Smooth muscle cell (in vitro differentiated cells): Measurements from ENCODE around the gene SMARCC2. TPM values are rescaled to one million over a fixed set of nuclear protein-coding genes. Genes with fewer than 3 reads are reported as not detected.

Experiments
- DNase-seq: peaks from one replicate; lab custom pipeline; 2025; ENCODE audit not compliant: unreplicated experiment; lab: John Stamatoyannopoulos, UW
- H2AFZ ChIP-seq: fragments of 200-600 bp; sonication (generic); 2 replicates; pipeline ENCODE4 v1.6.0; 2016; ENCODE audit warnings: antibody characterized with exemption, low read depth, mild to moderate bottlenecking
- H3F3A ChIP-seq: fragments of 200-600 bp; sonication (generic); 2 replicates; pipeline ENCODE4 v1.6.0; 2017; ENCODE audit warnings: antibody characterized with exemption, low read depth
- H3K27ac ChIP-seq: fragments of 200-600 bp; sonication (generic); 2 replicates; pipeline ENCODE4 v1.5.1; 2016; ENCODE audit warnings: low read depth, mild to moderate bottlenecking
- H3K27me3 ChIP-seq: fragments of 200-600 bp; sonication (generic); 2 replicates; pipeline ENCODE4 v1.6.1; 2016; ENCODE audit warnings: low read depth, mild to moderate bottlenecking
- H3K36me3 ChIP-seq: fragments of 200-600 bp; sonication (generic); 2 replicates; pipeline ENCODE4 v1.5.1; 2016; ENCODE audit warnings: low read depth
- H3K4me1 ChIP-seq: fragments of 200-600 bp; sonication (generic); 2 replicates; pipeline ENCODE4 v1.5.1; 2016; ENCODE audit warnings: low read depth
- H3K4me2 ChIP-seq: fragments of 200-600 bp; sonication (generic); 2 replicates; pipeline ENCODE4 v1.6.0; 2016; ENCODE audit warnings: mild to moderate bottlenecking
- H3K4me3 ChIP-seq: fragments of 200-600 bp; sonication (generic); 2 replicates; pipeline ENCODE4 v1.5.1; 2016; ENCODE audit warnings: mild to moderate bottlenecking
- H3K79me2 ChIP-seq: fragments of 200-600 bp; sonication (generic); 2 replicates; pipeline ENCODE4 v1.6.0; 2016; ENCODE audit warnings: low read depth, mild to moderate bottlenecking
- H3K9ac ChIP-seq: fragments of 200-600 bp; sonication (generic); 2 replicates; pipeline ENCODE4 v1.6.0; 2016; ENCODE audit warnings: low read depth
- H3K9me3 ChIP-seq: fragments of 200-600 bp; sonication (generic); replicated peaks from 2 replicates; pipeline ENCODE4 v1.5.1; 2016; ENCODE audit warnings: low read depth
- H4K20me1 ChIP-seq: fragments of 200-600 bp; sonication (generic); 2 replicates; pipeline ENCODE4 v1.6.0; 2016; ENCODE audit warnings: low read depth
- WGBS: methylation state at CpG from one replicate; pipeline ENCODE4 v1.1.7; 2016; ENCODE audit warnings: low lambda C conversion rate; 5-methylcytosine and 5-hydroxymethylcytosine counted together
- polyA plus RNA-seq: library from polyadenylated mRNA; unstranded; fragments of >200 nt; fragmentation: Nextera tagmentation; extraction: Ambion mirVana; gene quantifications from 2 replicates; pipeline ENCODE4 v1.2.1, GENCODE V29; 2016
- total RNA-seq: library from RNA; depleted of rRNA; stranded (reverse); fragments of >200 nt; gene quantifications from 2 replicates; pipeline ENCODE4 v1.2.3, GENCODE V29; 2014
- TF ChIP-seq, protein P1 (sequence below): fragments of 200-600 bp; sonication (generic); IDR thresholded peaks from 2 replicates; pipeline ENCODE4 v1.5.1; 2017; ENCODE audit warnings: borderline replicate concordance, mild to moderate bottlenecking, antibody characterized with exemption; ENCODE audit not compliant: insufficient read depth, poor library complexity, severe bottlenecking

Gene SMARCC2
- total and polyA plus RNA-seq, 2 experiments from 2014 or later = 32.2 to 43.8 TPM

DNA sequence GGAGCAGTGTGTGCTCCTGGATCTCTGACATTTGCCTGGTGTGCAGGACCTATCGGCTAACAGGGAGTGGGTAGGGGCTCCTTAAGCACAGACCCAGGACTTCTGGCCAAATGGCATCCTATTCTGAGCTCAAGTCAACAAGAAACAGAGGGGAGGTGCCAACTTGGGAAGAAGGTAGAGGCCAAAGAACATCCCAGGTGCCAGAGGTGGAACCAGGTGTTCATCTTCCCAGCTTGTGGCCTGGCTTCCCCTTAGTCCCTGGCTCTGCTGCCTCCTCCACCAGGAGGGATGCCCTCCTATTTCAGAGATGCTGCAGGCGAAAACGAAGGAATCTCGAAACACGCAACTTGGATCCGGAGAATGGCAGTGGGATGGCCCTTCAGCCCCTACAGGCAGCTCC is 46.8 kb upstream of the SMARCC2 start:
- no peaks in the 10 kb centered on the region for H3K79me2 ChIP-seq
- no peaks in the 10 kb centered on the region for H3K4me1 ChIP-seq
- no peak overlapping the region for H2AFZ ChIP-seq
- no peak overlapping the region for H3K4me2 ChIP-seq
- H4K20me1 ChIP-seq = peaks cover 36% of the 10 kb centered on the region
- no peaks in the 10 kb centered on the region for H3K9me3 ChIP-seq
- DNase-seq = no peak
- H3F3A ChIP-seq = peaks cover 4% of the 10 kb centered on the region
- 96% methylated on average over 6 of the region's 6 CpGs for WGBS
- H3K4me3 ChIP-seq = no peak overlapping the region
- no peaks in the 10 kb centered on the region for H3K27me3 ChIP-seq
- no peaks in the 10 kb centered on the region for H3K36me3 ChIP-seq
- H3K27ac ChIP-seq = no peak overlapping the region
- TF ChIP-seq, protein P1, sequence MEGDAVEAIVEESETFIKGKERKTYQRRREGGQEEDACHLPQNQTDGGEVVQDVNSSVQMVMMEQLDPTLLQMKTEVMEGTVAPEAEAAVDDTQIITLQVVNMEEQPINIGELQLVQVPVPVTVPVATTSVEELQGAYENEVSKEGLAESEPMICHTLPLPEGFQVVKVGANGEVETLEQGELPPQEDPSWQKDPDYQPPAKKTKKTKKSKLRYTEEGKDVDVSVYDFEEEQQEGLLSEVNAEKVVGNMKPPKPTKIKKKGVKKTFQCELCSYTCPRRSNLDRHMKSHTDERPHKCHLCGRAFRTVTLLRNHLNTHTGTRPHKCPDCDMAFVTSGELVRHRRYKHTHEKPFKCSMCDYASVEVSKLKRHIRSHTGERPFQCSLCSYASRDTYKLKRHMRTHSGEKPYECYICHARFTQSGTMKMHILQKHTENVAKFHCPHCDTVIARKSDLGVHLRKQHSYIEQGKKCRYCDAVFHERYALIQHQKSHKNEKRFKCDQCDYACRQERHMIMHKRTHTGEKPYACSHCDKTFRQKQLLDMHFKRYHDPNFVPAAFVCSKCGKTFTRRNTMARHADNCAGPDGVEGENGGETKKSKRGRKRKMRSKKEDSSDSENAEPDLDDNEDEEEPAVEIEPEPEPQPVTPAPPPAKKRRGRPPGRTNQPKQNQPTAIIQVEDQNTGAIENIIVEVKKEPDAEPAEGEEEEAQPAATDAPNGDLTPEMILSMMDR = no peak
- no peak overlapping the region for H3K9ac ChIP-seq

DNA sequence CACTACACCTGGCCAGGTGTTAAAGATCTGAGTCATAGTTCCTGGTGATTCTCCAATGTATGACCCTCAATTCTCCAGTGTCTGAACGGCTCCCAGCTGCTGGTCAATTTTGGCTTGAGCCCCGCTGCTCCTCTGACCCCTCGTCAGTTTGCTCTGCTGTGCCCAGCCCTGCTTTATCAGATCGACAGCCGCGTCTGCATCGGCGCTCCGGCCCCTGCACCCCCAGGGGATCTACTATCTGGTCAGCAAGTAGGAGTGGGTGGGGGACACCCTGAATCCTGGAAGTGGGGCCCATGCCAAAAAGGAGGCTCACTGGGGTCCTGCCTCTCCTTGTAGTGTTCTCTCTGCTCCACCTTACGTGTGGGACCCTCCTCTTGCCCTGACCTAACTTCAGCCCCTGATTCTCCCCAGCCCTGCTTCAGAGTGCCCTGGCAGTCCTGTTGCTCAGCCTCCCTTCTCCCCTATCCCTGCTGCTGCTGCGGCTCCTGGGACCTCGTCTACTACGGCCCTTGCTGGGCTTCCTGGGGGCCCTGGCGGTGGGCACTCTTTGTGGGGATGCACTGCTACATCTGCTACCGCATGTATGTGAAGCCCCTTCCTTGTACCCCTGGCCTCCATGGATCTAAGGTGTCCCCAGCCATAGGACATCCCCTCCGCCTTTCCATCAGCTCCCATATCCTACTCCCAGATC is 45.6 kb upstream of the SMARCC2 start:
- H4K20me1 ChIP-seq = peaks cover 24% of the 10 kb centered on the region
- H3F3A ChIP-seq = peaks cover 4% of the 10 kb centered on the region
- no peak for DNase-seq
- H3K4me2 ChIP-seq = no peak overlapping the region
- H3K4me1 ChIP-seq = no peaks in the 10 kb centered on the region
- H3K27me3 ChIP-seq = no peaks in the 10 kb centered on the region
- no peak overlapping the region for H2AFZ ChIP-seq
- no peak overlapping the region for H3K27ac ChIP-seq
- no peaks in the 10 kb centered on the region for H3K79me2 ChIP-seq
- H3K9me3 ChIP-seq = no peaks in the 10 kb centered on the region
- TF ChIP-seq, protein P1 = no peak
- no peaks in the 10 kb centered on the region for H3K36me3 ChIP-seq
- H3K4me3 ChIP-seq = no peak overlapping the region
- WGBS = 90% methylated on average over 16 of the region's 16 CpGs
- H3K9ac ChIP-seq = no peak overlapping the region

DNA sequence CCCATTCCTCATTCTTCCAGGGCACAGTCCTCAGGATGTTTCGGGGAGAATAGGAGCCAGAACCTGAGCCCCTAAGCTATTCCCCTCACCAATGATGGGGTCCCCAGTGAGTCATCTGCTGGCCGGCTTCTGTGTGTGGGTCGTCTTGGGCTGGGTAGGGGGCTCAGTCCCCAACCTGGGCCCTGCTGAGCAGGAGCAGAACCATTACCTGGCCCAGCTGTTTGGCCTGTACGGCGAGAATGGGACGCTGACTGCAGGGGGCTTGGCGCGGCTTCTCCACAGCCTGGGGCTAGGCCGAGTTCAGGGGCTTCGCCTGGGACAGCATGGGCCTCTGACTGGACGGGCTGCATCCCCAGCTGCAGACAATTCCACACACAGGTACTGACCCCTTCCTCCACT is 41.9 kb upstream of the SMARCC2 start:
- Histone ChIP-seq H3K79me2 (no peaks in the 10 kb centered on the region), H3K9ac (no peak overlapping the region), H4K20me1 (no peaks in the 10 kb centered on the region), H2AFZ (no peak overlapping the region), H3K4me3 (peak overlapping the region; percentile 24), H3K9me3 (no peaks in the 10 kb centered on the region), H3F3A (peaks cover 4% of the 10 kb centered on the region), H3K4me2 (no peak overlapping the region), H3K4me1 (no peaks in the 10 kb centered on the region), H3K36me3 (no peaks in the 10 kb centered on the region), H3K27me3 (no peaks in the 10 kb centered on the region), H3K27ac (no peak overlapping the region)
- TF ChIP-seq, protein P1 = no peak
- WGBS = 83% methylated on average over 11 of the region's 11 CpGs
- no peak for DNase-seq

DNA sequence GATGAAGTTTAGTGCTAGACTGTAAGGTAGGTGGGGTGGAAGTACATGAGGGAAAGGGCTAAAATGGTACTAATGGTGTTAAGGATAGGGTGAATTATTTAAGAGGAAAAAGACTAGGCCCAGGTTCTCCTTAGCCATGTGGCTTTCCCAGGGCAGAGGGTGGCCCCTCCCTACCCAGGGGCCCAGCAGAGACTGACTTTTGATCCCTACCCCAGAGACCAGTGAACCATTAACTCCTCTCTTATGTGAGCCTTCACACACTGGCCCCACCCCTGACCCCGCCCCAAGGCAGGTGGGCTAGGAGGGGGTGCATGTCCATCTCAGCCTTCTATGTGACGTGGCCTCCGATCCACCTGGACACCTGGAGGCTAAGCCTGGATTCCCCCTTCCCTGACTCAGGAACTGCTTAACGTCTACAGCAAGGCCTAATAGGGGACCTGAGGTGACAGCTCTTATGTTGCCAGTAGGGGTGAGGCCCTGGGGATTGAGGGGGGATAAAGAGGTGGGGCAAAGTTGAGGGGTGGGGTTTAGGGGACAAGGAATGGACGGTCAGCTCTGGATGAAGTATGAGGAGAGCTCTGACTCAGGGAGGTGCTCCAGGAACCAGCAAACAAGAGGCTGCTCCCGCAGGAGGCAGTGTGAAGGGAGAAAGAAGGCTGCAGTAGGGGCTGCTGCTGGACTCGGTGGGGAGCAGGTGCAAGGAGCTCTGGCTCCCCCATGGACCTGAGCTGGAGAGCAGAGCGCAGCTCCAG is 41.3 kb upstream of the SMARCC2 start:
- Histone ChIP-seq H3K9me3 (no peaks in the 10 kb centered on the region), H3K27me3 (no peaks in the 10 kb centered on the region), H3K9ac (no peak overlapping the region), H3F3A (peaks cover 4% of the 10 kb centered on the region), H3K4me1 (no peaks in the 10 kb centered on the region), H3K36me3 (no peaks in the 10 kb centered on the region), H3K4me2 (no peak overlapping the region), H3K4me3 (peak overlapping the region; percentile 24), H4K20me1 (no peaks in the 10 kb centered on the region), H2AFZ (no peak overlapping the region), H3K79me2 (no peaks in the 10 kb centered on the region), H3K27ac (no peak overlapping the region)
- no peak for DNase-seq
- 75% methylated on average over 8 of the region's 8 CpGs for WGBS
- TF ChIP-seq, protein P1 = no peak
